Activated T-helper 9 cell treated with anti-CD3 and anti-CD28 coated beads, Interleukin-2, amount 50 U/mL, for 16 hours (primary cell): Measurements from ENCODE around the gene ATF2.

ENCODE experiments used
- DNase-seq: peaks from one replicate; pipeline ENCODE4 v3.0.0-alpha.2; 2020; ENCODE audit warnings: low read depth

Gene ATF2

GRCh38 chr2:175025233-175025632 lies 142.8 kb downstream of the ATF2 start:
- DNase-seq = no peak

GRCh38 chr2:175022923-175023322 lies 145.1 kb downstream of the ATF2 start:
- DNase-seq = no peak
